GM21717 (cell line): ENCODE data around the gene TAS2R41.
"Not testable (repeated sequence)": the region's sequence is repeated elsewhere in the genome, so short reads cannot be mapped to it uniquely, and the experiment has no call there.

Source experiments
- ATAC-seq: cut with Tn5 transposase; IDR thresholded peaks from one replicate; pipeline ENCODE4 v1.9.1; 2021; ENCODE audit warnings: mild to moderate bottlenecking, moderate library complexity; ENCODE audit not compliant: unreplicated experiment

TAS2R41 gene

GRCh38 chr7:143514995-143515735, 37.5 kb downstream of the TAS2R41 start:
- no peak for ATAC-seq

DNA sequence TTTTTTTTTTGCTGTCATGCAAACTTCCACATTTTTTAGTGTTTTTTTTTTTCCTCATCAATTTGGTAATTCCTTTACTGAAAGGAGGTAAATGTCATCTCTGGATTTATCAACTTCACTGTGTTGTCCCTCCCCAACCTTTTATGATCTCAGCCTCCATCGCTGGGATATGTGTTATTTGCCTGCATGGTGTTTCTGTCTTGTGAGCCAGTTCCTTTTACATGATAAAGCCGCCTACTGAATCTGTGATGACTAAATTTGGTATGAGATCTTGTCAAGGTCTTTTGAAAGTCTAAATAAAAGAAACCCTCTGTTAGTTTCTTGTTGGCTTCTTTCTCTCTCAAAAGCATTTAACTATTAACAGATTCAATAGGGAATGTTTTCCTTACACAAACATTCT, 39.3 kb downstream of the TAS2R41 start:
- no peak for ATAC-seq

DNA sequence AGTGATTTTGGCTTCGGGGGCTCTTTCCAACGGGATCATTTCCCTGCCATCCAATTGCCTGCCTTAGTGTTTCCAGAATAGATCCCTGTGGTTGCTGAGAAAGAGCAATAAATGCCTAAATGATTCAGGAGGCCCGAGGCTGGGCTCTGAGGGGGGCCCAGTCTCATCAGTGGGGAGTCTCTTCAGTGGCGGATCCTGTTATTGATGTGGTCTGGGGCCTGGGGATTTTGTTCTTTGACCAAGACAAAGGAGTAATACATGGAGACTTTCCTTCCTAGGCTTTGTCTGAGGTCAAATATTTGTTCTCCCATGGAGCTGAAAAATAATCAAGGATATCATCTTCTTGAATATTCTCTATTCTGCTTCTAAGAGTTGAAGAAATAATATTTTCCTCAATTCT, 40.8 kb downstream of the TAS2R41 start:
- no peak for ATAC-seq

- no peak for ATAC-seq
These were observed 41.3 kb downstream of the TAS2R41 start for GRCh38 chr7:143518941-143519340.

- no peak for ATAC-seq
These were observed 41.9 kb downstream of the TAS2R41 start for GRCh38 chr7:143519411-143520131.

GRCh38 chr7:143522309-143522916, 44.7 kb downstream of the TAS2R41 start:
- ATAC-seq = not testable (repeated sequence)
